SU-DHL-6 (cell line): ENCODE data around the gene TAS2R10.

ENCODE experiments used
- H2AFZ ChIP-seq: fragments of 200-600 bp; sonication (generic); 2 replicates; pipeline ENCODE4 v1.6.1; 2014; ENCODE audit warnings: low read depth, mild to moderate bottlenecking, moderate library complexity, mixed read lengths, antibody characterized with exemption, low read length; ENCODE audit not compliant: severe bottlenecking
- H3F3A ChIP-seq: fragments of 200-600 bp; shearing (Covaris generic); 2 replicates; pipeline ENCODE4 v1.6.0; 2016; ENCODE audit warnings: antibody characterized with exemption, mild to moderate bottlenecking; ENCODE audit not compliant: insufficient read depth
- H3K27ac ChIP-seq: fragments of 200-600 bp; sonication (generic); 2 replicates; pipeline ENCODE4 v1.5.1; 2016; ENCODE audit warnings: low read depth, mild to moderate bottlenecking, low read length, moderate library complexity, mixed read lengths
- H3K27me3 ChIP-seq: fragments of 200-600 bp; sonication (generic), shearing (Covaris generic); 2 replicates; pipeline ENCODE4 v1.6.0; 2014; ENCODE audit warnings: mild to moderate bottlenecking, low read length
- H3K36me3 ChIP-seq: fragments of 200-600 bp; sonication (generic); 2 replicates; pipeline ENCODE4 v1.6.1; 2014; ENCODE audit warnings: mild to moderate bottlenecking, low read length, mixed read lengths
- H3K4me2 ChIP-seq: fragments of 300-600, 200-600 bp; shearing (Covaris generic), sonication (generic); 2 replicates; pipeline ENCODE4 v1.6.0; 2014; ENCODE audit warnings: low read length, low read depth, mild to moderate bottlenecking; ENCODE audit not compliant: poor library complexity, severe bottlenecking
- H3K4me3 ChIP-seq: fragments of 200-600 bp; sonication (generic); 2 replicates; pipeline ENCODE4 v1.5.1; 2014; ENCODE audit warnings: antibody characterized with exemption, low read length, mild to moderate bottlenecking, mixed read lengths; ENCODE audit not compliant: insufficient read depth, poor library complexity, severe bottlenecking
- H3K79me2 ChIP-seq: fragments of 200-600 bp; sonication (generic); 2 replicates; pipeline ENCODE4 v1.6.1; 2014; ENCODE audit warnings: mild to moderate bottlenecking, low read length, moderate library complexity; ENCODE audit not compliant: insufficient read depth
- H3K9ac ChIP-seq: fragments of 200-600 bp; sonication (generic); 2 replicates; pipeline ENCODE4 v1.7.0; 2014; ENCODE audit warnings: mild to moderate bottlenecking, low read length
- H3K9me2 ChIP-seq: fragments of 200-600 bp; sonication (generic); replicated peaks from 2 replicates; pipeline ENCODE4 v1.6.1; 2014; ENCODE audit warnings: low read length; ENCODE audit not compliant: insufficient read depth
- H3K9me3 ChIP-seq: fragments of 200-600 bp; sonication (generic); 2 replicates; pipeline ENCODE4 v1.6.1; 2014; ENCODE audit warnings: low read length, mixed read lengths; ENCODE audit not compliant: insufficient read depth
- H4K20me1 ChIP-seq: fragments of 200-600 bp; sonication (generic); 2 replicates; pipeline ENCODE4 v1.6.1; 2014; ENCODE audit warnings: low read depth, mild to moderate bottlenecking, antibody characterized with exemption, low read length, moderate library complexity, mixed read lengths
- EZH2phosphoT487 ChIP-seq: fragments of 200-600 bp; sonication (generic), shearing (Covaris generic); conservative IDR thresholded peaks from 2 replicates; pipeline ENCODE4 v1.6.1; 2018; ENCODE audit warnings: mild to moderate bottlenecking, antibody characterized with exemption, low read length, moderate library complexity, mixed read lengths
- TF ChIP-seq, protein P1 (sequence below): fragments of 200-600 bp; sonication (generic); IDR thresholded peaks from one replicate; pipeline ENCODE4 v1.5.1; 2017; ENCODE audit warnings: antibody characterized with exemption, mild to moderate bottlenecking, low read length, moderate library complexity; ENCODE audit not compliant: insufficient read depth, poor library complexity, severe bottlenecking

TAS2R10 gene, protein sequence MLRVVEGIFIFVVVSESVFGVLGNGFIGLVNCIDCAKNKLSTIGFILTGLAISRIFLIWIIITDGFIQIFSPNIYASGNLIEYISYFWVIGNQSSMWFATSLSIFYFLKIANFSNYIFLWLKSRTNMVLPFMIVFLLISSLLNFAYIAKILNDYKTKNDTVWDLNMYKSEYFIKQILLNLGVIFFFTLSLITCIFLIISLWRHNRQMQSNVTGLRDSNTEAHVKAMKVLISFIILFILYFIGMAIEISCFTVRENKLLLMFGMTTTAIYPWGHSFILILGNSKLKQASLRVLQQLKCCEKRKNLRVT

DNA sequence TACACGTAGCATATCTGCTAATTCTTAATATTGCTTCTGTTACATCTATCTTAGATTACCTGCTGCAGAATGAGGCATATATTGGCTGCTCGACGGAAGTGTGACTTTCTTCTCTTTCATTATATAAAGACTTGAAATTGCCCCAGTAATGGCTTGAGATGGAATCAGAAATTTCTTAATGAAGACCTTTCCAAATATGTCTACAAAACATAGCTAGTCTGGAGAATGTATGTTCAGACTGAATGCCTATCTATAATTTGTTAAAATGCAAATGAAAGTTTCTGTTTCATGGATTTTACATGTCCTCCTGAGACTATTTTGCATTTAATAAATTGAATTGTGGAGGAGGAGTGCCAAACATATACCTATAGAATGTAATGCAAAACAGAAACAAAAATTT is at the start of gene TAS2R10:
Gene TAS2R10 (minus strand): TSS at position 101 of the 400 bp plus-strand sequence. CDS start 89 bp downstream, at position 12.
- Histone ChIP-seq H3F3A (no peaks in the 10 kb centered on the region), H3K4me3 (no peak within 1 kb of the TSS), H4K20me1 (no peaks in the 10 kb centered on the region), H3K79me2 (no peaks in the 10 kb centered on the region), H3K9me2 (no peaks in the 10 kb centered on the region), H3K27me3 (no peaks in the 10 kb centered on the region), H3K27ac (no peak within 1 kb of the TSS), H3K9ac (no peak within 1 kb of the TSS), H3K9me3 (no peaks in the 10 kb centered on the region), H3K4me2 (no peak within 1 kb of the TSS), H3K36me3 (no peaks in the 10 kb centered on the region), H2AFZ (no peak within 1 kb of the TSS)
- no peak for TF ChIP-seq EZH2phosphoT487
- TF ChIP-seq, protein P1, sequence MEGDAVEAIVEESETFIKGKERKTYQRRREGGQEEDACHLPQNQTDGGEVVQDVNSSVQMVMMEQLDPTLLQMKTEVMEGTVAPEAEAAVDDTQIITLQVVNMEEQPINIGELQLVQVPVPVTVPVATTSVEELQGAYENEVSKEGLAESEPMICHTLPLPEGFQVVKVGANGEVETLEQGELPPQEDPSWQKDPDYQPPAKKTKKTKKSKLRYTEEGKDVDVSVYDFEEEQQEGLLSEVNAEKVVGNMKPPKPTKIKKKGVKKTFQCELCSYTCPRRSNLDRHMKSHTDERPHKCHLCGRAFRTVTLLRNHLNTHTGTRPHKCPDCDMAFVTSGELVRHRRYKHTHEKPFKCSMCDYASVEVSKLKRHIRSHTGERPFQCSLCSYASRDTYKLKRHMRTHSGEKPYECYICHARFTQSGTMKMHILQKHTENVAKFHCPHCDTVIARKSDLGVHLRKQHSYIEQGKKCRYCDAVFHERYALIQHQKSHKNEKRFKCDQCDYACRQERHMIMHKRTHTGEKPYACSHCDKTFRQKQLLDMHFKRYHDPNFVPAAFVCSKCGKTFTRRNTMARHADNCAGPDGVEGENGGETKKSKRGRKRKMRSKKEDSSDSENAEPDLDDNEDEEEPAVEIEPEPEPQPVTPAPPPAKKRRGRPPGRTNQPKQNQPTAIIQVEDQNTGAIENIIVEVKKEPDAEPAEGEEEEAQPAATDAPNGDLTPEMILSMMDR: no peak

DNA sequence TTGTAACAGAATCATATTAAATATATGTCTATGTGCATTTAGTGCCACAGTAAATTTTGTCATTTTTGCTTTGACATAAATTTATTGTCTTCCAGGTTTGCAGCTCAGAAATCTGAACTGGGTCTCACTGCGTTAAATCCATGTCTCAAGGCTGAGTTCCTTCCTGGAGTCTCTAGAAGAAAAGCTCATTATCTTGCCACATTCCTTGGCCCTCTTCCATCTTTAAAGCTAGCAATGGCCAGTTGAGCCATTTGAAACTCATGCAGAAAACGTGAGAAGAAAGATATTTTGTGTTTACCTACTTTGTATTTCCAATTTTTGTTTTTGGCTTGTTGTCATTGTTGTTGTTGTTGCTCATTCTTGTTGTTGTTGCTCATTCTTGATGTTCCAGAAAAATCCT is 47.2 kb upstream of the TAS2R10 start:
- TF ChIP-seq, protein P1: no peak
- TF ChIP-seq EZH2phosphoT487: no peak
- Histone ChIP-seq H3K27ac (no peak overlapping the region), H3K4me2 (no peak overlapping the region), H2AFZ (no peak overlapping the region), H3K27me3 (no peaks in the 10 kb centered on the region), H3K36me3 (no peaks in the 10 kb centered on the region), H3K9me3 (no peaks in the 10 kb centered on the region), H3K79me2 (no peaks in the 10 kb centered on the region), H4K20me1 (no peaks in the 10 kb centered on the region), H3K9me2 (no peaks in the 10 kb centered on the region), H3F3A (no peaks in the 10 kb centered on the region), H3K9ac (no peak overlapping the region), H3K4me3 (no peak overlapping the region)

DNA sequence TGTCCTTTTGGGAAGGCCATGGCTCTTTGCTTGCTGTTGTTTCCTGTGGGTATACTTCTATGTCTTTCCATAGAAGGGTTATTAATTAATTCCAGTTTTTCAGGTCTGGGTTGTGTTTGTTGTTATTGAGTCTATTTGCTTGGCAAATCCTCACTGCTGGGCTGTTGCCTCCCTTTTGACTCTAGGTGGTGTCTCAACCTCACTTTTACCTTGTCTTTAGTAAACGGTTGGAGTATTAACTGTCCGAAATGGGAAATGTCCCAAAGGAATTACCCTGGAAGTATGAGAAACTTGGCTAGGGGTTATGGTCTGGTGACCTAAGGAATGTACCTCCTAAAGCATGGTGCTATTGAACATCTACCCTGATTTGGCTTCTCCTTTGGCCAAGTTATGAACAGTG is 41.2 kb upstream of the TAS2R10 start:
- no peak overlapping the region for H2AFZ ChIP-seq
- no peaks in the 10 kb centered on the region for H3F3A ChIP-seq
- no peaks in the 10 kb centered on the region for H4K20me1 ChIP-seq
- no peaks in the 10 kb centered on the region for H3K27me3 ChIP-seq
- no peaks in the 10 kb centered on the region for H3K9me2 ChIP-seq
- H3K36me3 ChIP-seq: no peaks in the 10 kb centered on the region
- no peak for TF ChIP-seq EZH2phosphoT487
- TF ChIP-seq, protein P1: no peak
- H3K79me2 ChIP-seq: no peaks in the 10 kb centered on the region
- H3K4me2 ChIP-seq: no peak overlapping the region
- H3K27ac ChIP-seq: no peak overlapping the region
- no peak overlapping the region for H3K4me3 ChIP-seq
- no peak overlapping the region for H3K9ac ChIP-seq
- H3K9me3 ChIP-seq: no peaks in the 10 kb centered on the region
